GM12878 (cell line): Measurements from ENCODE around the gene H2AZ2. TPM values are rescaled to one million over a fixed set of nuclear protein-coding genes. Genes with fewer than 3 reads are reported as not detected.

ENCODE experiments used
- ATAC-seq: fragments of 200-7000 bp; cut with Tn5 transposase; 3 replicates; pipeline ENCODE4 v1.9.1; 2020; ENCODE audit warnings: mild to moderate bottlenecking, moderate library complexity
- BruUV-seq: library from RNA; stranded (reverse); fragments of 400-500 nt; replicated peaks from 2 replicates; lab custom pipeline; 2021; lab: Mats Ljungman, UMichigan
- CTCF ChIA-PET: fragments of 300-600 bp; sonication (Branson Sonifier 250); formaldehyde crosslinking; extraction: SDS; loops from one replicate; lab custom pipeline; 2021; ENCODE audit warnings: inconsistent platforms; lab: Yijun Ruan, JAX
- POLR2A ChIA-PET: fragments of 350-600 bp; formaldehyde crosslinking; extraction: SDS; loops from one replicate; lab custom pipeline; 2021; ENCODE audit warnings: inconsistent platforms; lab: Charles Lee
- RAD21 ChIA-PET: fragments of 300-600 bp; sonication (Branson Sonifier 250); formaldehyde crosslinking; loops from one replicate; lab custom pipeline; 2023; ENCODE audit warnings: antibody characterized with exemption; ENCODE audit not compliant: unreplicated experiment; lab: Charles Lee
- SMC1A ChIA-PET: fragments of 300-600 bp; sonication (Branson Sonifier 250); formaldehyde crosslinking; loops from one replicate; lab custom pipeline; 2023; ENCODE audit not compliant: unreplicated experiment, uncharacterized antibody; lab: Charles Lee
- DNase-seq: peaks from one replicate; pipeline ENCODE4 v3.0.0-alpha.2; 2011; ENCODE audit warnings: low read depth, low spot score
- FAIRE-seq: peaks from 3 replicates; lab custom pipeline; 2011; peaks lifted over from hg19 to GRCh38; lab: Jason Lieb, UNC
- H2AFZ ChIP-seq: 2 replicates; pipeline ENCODE4 v1.6.0; 2011; ENCODE audit warnings: low read depth, low read length, control low read depth; ENCODE audit not compliant: control insufficient read depth
- H3K27ac ChIP-seq: 2 replicates; pipeline ENCODE4 v1.5.1; 2011; ENCODE audit warnings: control low read depth; ENCODE audit not compliant: control insufficient read depth, insufficient read depth
- H3K27me3 ChIP-seq, 2 experiments: replicated peaks in 1 of 2; 2 replicates each; pipeline versions ENCODE4 v1.6.0 to v1.6.1; 2011; ENCODE audit warnings: low read length in 1 of 2; ENCODE audit not compliant: control insufficient read depth in 2 of 2, insufficient read depth in 2 of 2
- H3K36me3 ChIP-seq, 2 experiments: 2 replicates each; pipeline ENCODE4 v1.5.1; 2011; ENCODE audit warnings: low read length in 1 of 2; ENCODE audit not compliant: control insufficient read depth in 2 of 2, insufficient read depth in 2 of 2
- H3K4me1 ChIP-seq: 2 replicates; pipeline ENCODE4 v1.6.1; 2011; ENCODE audit warnings: mild to moderate bottlenecking, low read length, moderate library complexity, mixed read lengths; ENCODE audit not compliant: control insufficient read depth, insufficient read depth
- H3K4me2 ChIP-seq: 2 replicates; pipeline ENCODE4 v1.6.0; 2011; ENCODE audit warnings: control low read depth; ENCODE audit not compliant: control insufficient read depth, insufficient read depth
- H3K4me3 ChIP-seq: fragments of 200-600 bp; sonication (generic); 2 replicates; pipeline ENCODE4 v1.5.1; 2016
- H3K79me2 ChIP-seq: 2 replicates; pipeline ENCODE4 v1.6.0; 2011; ENCODE audit warnings: low read length; ENCODE audit not compliant: control insufficient read depth, insufficient read depth
- H3K9ac ChIP-seq: 2 replicates; pipeline ENCODE4 v1.8.0; 2011; ENCODE audit warnings: low read length, control low read depth, mixed read lengths; ENCODE audit not compliant: control insufficient read depth, insufficient read depth
- H3K9me3 ChIP-seq: replicated peaks from 3 replicates; pipeline ENCODE4 v1.5.1; 2011; ENCODE audit warnings: mild to moderate bottlenecking, low read length; ENCODE audit not compliant: control insufficient read depth, insufficient read depth
- H4K20me1 ChIP-seq: 2 replicates; pipeline ENCODE4 v1.6.0; 2011; ENCODE audit not compliant: control insufficient read depth, insufficient read depth
- ETV6 ChIP-seq, 2 experiments: fragments of 450-650 bp in 1 of 2; IDR thresholded peaks in 1 of 2; conservative IDR thresholded peaks in 1 of 2; 2 replicates each; pipeline ENCODE4 v1.6.1; 2014; ENCODE audit warnings: antibody characterized with exemption in 1 of 2, borderline replicate concordance in 1 of 2, low read depth in 1 of 2, mild to moderate bottlenecking in 1 of 2, moderate library complexity in 1 of 2
- SMARCA5 ChIP-seq: fragments of 450-650 bp; IDR thresholded peaks from 2 replicates; pipeline ENCODE4 v1.6.1; 2017; ENCODE audit warnings: mild to moderate bottlenecking
- WGBS: methylation state at CpG from one replicate; pipeline ENCODE4 v1.1.6; 2016; ENCODE audit warnings: low lambda C conversion rate; ENCODE audit not compliant: insufficient replicate concordance, insufficient coverage; ENCODE audit errors: missing lambda C conversion rate; 5-methylcytosine and 5-hydroxymethylcytosine counted together
- in situ Hi-C: fragments of 300-500 bp; cut with MboI; formaldehyde crosslinking; loops from 9 replicates; pipeline ENCODE4 v1.14.3; 2018; ENCODE audit warnings: mixed read lengths
- intact Hi-C: fragments of 100-400 bp; cut with micrococcal nuclease; formaldehyde crosslinking; loops from one replicate; pipeline ENCODE4 v1.14.2; 2022; ENCODE audit not compliant: unreplicated experiment
- polyA plus RNA-seq, 11 experiments: library from polyadenylated mRNA; depleted of rRNA in 4 of 11; unstranded in 6 of 11; stranded (reverse) in 5 of 11; fragments of >200 nt; fragmentation: Nextera tagmentation in 4 of 11; fragmentation: Illumina TruSeq in 1 of 11; extraction: Ambion mirVana in 4 of 11; extraction: Trizol in 1 of 11; gene quantifications; 1 replicate in 1 of 11; 2 replicates in 10 of 11; pipeline versions ENCODE4 v1.2.1 to v1.2.3, GENCODE V29; 2011 to 2016; ENCODE audit warnings: inconsistent platforms in 2 of 11, missing spikeins in 2 of 11, low read depth in 1 of 11
- total RNA-seq, 4 experiments: library from RNA; depleted of rRNA in 3 of 4; stranded (reverse); fragments of >200 nt in 3 of 4; fragmentation: Illumina TruSeq in 1 of 4; extraction: Trizol in 1 of 4; gene quantifications; 2 replicates each; pipeline versions ENCODE4 v1.2.1 to v1.2.3, GENCODE V29; 2013 to 2021
- TF ChIP-seq, protein P1 (sequence below): fragments of 450-650 bp; formaldehyde crosslinking; IDR thresholded peaks from 2 replicates; pipeline ENCODE4 v1.4.0; 2022; ENCODE audit warnings: mild to moderate bottlenecking, moderate library complexity

Gene H2AZ2
- total and polyA plus RNA-seq, 10 of the 15 experiments (the other 5 are each of a cell fraction or from before 2014, with no cell fraction given), result 118 to 366 (median 223) TPM

DNA sequence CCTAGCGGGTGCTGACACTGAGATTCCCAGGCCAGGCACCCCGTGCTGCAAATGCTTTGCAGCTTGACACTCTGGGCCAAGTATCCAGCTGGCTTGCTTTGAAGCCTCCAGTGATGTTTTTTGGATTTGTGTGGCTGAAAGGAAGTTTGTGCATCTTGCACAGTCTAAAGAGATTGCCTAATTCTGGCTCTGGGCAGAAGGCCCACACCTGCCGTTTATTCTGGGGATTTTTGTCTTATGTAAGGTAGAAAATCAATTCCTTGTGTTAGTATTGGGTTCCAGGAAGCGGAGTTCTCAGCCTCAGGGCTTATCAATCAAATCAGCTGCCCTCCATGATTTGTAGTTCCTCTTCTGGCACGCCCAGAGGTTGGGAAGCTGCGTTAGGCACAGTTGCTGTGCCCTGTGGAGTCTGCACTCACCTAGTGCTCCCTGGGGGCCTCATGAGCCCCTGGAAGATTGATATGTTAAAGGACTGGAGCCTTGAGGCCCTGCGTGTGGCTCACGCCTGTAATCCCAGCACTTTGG, 45.9 kb upstream of the H2AZ2 start:
- no TSS peak for BruUV-seq
- intact Hi-C loops, result no loop called here
- ATAC-seq, result no peak
- TF ChIP-seq, protein P1, sequence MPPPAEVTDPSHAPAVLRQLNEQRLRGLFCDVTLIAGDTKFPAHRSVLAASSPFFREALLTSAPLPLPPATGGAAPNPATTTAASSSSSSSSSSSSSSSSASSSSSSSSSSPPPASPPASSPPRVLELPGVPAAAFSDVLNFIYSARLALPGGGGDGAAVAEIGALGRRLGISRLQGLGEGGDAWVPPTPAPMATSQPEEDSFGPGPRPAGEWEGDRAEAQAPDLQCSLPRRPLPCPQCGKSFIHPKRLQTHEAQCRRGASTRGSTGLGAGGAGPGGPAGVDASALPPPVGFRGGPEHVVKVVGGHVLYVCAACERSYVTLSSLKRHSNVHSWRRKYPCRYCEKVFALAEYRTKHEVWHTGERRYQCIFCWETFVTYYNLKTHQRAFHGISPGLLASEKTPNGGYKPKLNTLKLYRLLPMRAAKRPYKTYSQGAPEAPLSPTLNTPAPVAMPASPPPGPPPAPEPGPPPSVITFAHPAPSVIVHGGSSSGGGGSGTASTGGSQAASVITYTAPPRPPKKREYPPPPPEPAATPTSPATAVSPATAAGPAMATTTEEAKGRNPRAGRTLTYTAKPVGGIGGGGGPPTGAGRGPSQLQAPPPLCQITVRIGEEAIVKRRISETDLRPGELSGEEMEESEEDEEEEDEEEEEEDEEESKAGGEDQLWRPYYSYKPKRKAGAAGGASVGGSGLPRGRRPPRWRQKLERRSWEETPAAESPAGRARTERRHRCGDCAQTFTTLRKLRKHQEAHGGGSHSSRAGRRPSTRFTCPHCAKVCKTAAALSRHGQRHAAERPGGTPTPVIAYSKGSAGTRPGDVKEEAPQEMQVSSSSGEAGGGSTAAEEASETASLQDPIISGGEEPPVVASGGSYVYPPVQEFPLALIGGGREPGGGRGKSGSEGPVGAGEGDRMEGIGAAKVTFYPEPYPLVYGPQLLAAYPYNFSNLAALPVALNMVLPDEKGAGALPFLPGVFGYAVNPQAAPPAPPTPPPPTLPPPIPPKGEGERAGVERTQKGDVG, result no peak
- no peak for TF ChIP-seq ETV6 (conservative IDR thresholded peaks at IDR 0.05 in 1 of 2, IDR thresholded peaks at IDR 0.05 in 1 of 2; ENCODE audit: borderline replicate concordance in 1 of 2, low read depth in 1 of 2)
- TF ChIP-seq SMARCA5, result no peak
- TF ChIP-seq, all 136 proteins: peak for 0
- Histone ChIP-seq H3K36me3 (no peaks in the 10 kb centered on the region), H3K79me2 (no peaks in the 10 kb centered on the region), H3K9ac (no peak overlapping the region), H3K9me3 (no peaks in the 10 kb centered on the region; the same call in 2 of the 3 replicates), H2AFZ (no peak overlapping the region), H3K4me1 (no peaks in the 10 kb centered on the region), H3K4me3 (no peak overlapping the region), H3K4me2 (no peak overlapping the region), H3K27me3 (no peaks in the 10 kb centered on the region), H4K20me1 (no peaks in the 10 kb centered on the region), H3K27ac (no peak overlapping the region)
- ChIA-PET RAD21 (no interaction called here), SMC1A (interaction anchor here (2.1 kb wide), 1 partner anchor 11 kb away, joined by 7 read pairs; no protein-coding TSS in a partner anchor), CTCF (interaction anchor here (0.6 to 1.6 kb wide), 2 partner anchors 7 to 19 kb away, joined by 3 to 4 read pairs; no protein-coding TSS in a partner anchor), POLR2A (interaction anchor here (3.3 kb wide), 1 partner anchor 12 kb away, joined by 9 read pairs; no protein-coding TSS in a partner anchor)
- DNase-seq, result no peak
- in situ Hi-C loops, result no loop called here
- no peak for FAIRE-seq
- WGBS, result 40% methylated on average over 8 of the region's 8 CpGs
